ENCODE measurements around the gene HIP1.
"Not testable (repeated sequence)": the region's sequence is repeated elsewhere in the genome, so short reads cannot be mapped to it uniquely, and the experiment has no call there.

The HIP1 gene

GRCh38 chr7:75696263-75697037 lies 42.3 kb downstream of the HIP1 start:
- no peak for TF ChIP-seq Cebpa-rat (IDR thresholded peaks at IDR 0.05)
- Histone ChIP-seq H3K4me3 (no peak overlapping the region), H3K27me3 (no peaks in the 10 kb centered on the region), H3K27ac (no peak overlapping the region), H3K9ac (no peak overlapping the region), H3K4me1 (peaks cover 66% of the 10 kb centered on the region), H3K9me3 (no peaks in the 10 kb centered on the region), H3K4me2 (peak overlapping the region; percentile 42), H4K20me1 (no peaks in the 10 kb centered on the region), H3K36me3 (peaks cover 6% of the 10 kb centered on the region; the same call in 1 of the 2 replicates)

DNA sequence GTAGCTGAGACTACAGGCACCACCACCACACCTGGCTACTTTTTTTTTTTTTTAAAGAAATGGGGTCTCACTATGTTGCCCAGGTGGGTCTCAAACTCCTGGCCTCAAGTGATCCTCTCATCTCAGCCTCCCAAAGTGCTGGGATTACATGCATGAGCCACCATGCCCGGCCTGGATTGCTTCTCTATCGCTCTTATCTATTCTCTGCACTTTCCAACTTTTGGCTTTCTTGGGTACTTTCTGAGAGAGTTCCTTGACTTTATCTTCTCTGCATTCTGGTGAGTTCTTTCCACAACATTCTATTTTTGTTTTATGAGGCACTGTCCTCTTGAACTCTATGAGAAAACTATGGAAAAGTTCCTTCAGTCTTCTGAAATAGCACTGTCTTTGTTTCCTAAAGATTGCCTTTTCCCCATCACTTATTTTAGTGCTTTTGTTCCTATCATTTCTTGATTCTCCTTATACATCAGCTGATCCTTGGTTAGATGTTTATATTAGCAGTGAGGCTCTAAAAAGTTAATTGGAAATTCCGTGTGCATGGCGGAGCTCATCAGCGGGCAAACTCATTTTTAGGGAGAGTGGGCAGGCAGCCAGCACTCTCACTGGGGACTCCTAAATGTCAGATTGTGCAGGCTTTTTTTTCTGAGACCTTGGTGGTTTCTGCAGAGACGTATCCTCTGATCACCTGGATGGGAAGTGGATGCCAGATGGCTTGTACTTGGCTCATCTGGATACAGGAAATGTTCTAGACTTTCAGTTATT lies 43.9 kb downstream of the HIP1 start:
- TF ChIP-seq Cebpa-rat (IDR thresholded peaks at IDR 0.05), result no peak
- H3K36me3 ChIP-seq, result peaks cover 6% of the 10 kb centered on the region; the same call in 1 of the 2 replicates
- no peaks in the 10 kb centered on the region for H3K9me3 ChIP-seq
- H3K9ac ChIP-seq, result no peak overlapping the region
- peak overlapping the region; percentile 29 for H3K4me2 ChIP-seq
- no peaks in the 10 kb centered on the region for H3K27me3 ChIP-seq
- H3K4me1 ChIP-seq, result peaks cover 69% of the 10 kb centered on the region
- no peaks in the 10 kb centered on the region for H4K20me1 ChIP-seq
- no peak overlapping the region for H3K4me3 ChIP-seq
- 0 out of 2 replicates have a peak overlapping the region, but pooled peaks have one; percentile 5 for H3K27ac ChIP-seq

GRCh38 chr7:75693668-75694067 lies 45.1 kb downstream of the HIP1 start:
- not testable (repeated sequence) for H3K27ac ChIP-seq, H3K4me3 ChIP-seq, H3K36me3 ChIP-seq, H4K20me1 ChIP-seq, H3K9me3 ChIP-seq, H3K4me2 ChIP-seq, H3K27me3 ChIP-seq, H3K9ac ChIP-seq
- H3K4me1 ChIP-seq, result peaks cover 71% of the 10 kb centered on the region

DNA sequence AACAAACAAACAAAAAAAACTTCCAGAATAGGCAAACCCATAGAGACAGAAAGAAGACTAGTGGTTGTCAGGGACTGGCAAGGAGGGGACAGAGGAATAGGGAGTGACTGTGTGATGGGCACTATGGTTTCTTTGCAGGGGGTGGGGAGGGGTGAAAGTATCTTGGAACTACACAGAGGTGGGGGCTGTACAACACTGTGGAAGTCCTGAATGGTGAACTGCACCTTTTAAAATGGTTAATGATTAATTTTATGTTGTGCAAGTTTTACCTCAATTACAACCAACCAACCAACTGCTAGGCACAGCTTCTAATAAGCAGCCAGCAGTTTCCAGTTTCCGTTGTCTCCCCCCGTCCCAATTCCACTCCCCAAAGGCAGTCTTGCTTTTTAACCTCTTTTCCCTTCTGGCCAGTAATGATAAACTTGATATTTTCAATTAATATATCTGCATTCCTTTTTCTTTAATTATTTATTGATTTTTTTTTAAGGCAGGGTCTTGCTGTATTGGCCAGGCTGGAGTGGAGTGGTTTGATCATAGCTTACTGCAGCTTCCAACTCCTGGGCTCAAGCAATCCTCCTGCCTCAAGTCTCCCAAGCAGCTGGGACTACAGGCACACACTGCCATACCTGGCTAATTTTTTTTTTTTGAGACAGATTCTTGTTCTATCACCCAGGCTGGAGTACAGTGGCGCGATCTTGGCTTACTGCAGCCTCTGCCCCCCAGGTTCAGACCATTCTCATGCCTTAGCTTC lies 46.8 kb downstream of the HIP1 start:
- H3K9ac ChIP-seq, result no peak overlapping the region
- H3K27ac ChIP-seq, result no peak overlapping the region
- TF ChIP-seq Cebpa-rat (IDR thresholded peaks at IDR 0.05), result no peak
- no peak overlapping the region for H3K4me2 ChIP-seq
- no peaks in the 10 kb centered on the region for H3K9me3 ChIP-seq
- no peaks in the 10 kb centered on the region for H3K27me3 ChIP-seq
- peaks cover 71% of the 10 kb centered on the region for H3K4me1 ChIP-seq
- peaks cover 6% of the 10 kb centered on the region; the same call in 1 of the 2 replicates for H3K36me3 ChIP-seq
- H4K20me1 ChIP-seq, result peaks cover 5% of the 10 kb centered on the region; the same call in 1 of the 2 replicates
- no peak overlapping the region for H3K4me3 ChIP-seq

DNA sequence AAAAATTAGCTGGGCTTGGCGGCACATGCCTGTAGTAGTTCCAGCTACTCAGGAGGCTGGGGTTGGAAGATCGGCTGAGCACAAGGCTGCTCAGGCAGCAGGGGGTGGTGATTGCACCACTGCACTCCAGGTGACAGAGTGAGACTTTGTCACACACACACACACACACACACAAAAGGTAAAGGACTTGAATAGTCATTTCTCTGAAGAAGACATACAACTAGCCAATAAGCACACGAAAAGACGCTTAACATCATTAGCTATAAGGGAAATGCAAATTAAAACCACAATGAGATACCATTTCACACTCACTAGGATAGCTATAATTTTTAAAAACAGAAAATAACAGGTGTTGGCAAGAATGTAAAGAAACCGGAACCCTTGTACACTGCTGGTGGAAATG lies 48.6 kb downstream of the HIP1 start:
- no peak overlapping the region for H3K4me3 ChIP-seq
- H3K9me3 ChIP-seq, result no peaks in the 10 kb centered on the region
- peaks cover 6% of the 10 kb centered on the region; the same call in 1 of the 2 replicates for H3K36me3 ChIP-seq
- peaks cover 5% of the 10 kb centered on the region; the same call in 1 of the 2 replicates for H4K20me1 ChIP-seq
- H3K9ac ChIP-seq, result no peak overlapping the region; the same call in 1 of the 2 replicates
- H3K4me1 ChIP-seq, result peaks cover 63% of the 10 kb centered on the region
- H3K4me2 ChIP-seq, result peak overlapping the region; percentile 89
- no peak for TF ChIP-seq Cebpa-rat (IDR thresholded peaks at IDR 0.05)
- no peaks in the 10 kb centered on the region for H3K27me3 ChIP-seq
- H3K27ac ChIP-seq, result peak overlapping the region; percentile 87

- Histone ChIP-seq H3K36me3 (peaks cover 6% of the 10 kb centered on the region; the same call in 1 of the 2 replicates), H3K4me2 (peak overlapping the region; percentile 89), H4K20me1 (peaks cover 5% of the 10 kb centered on the region; the same call in 1 of the 2 replicates), H3K9ac (peak overlapping the region; percentile 49; the same call in 1 of the 2 replicates), H3K27me3 (no peaks in the 10 kb centered on the region), H3K4me1 (peaks cover 60% of the 10 kb centered on the region), H3K9me3 (no peaks in the 10 kb centered on the region), H3K4me3 (no peak overlapping the region), H3K27ac (peak overlapping the region; percentile 87)
- TF ChIP-seq Cebpa-rat (IDR thresholded peaks at IDR 0.05), result peak; percentile 72
These were observed 49.3 kb downstream of the HIP1 start for GRCh38 chr7:75689246-75690099.

DNA sequence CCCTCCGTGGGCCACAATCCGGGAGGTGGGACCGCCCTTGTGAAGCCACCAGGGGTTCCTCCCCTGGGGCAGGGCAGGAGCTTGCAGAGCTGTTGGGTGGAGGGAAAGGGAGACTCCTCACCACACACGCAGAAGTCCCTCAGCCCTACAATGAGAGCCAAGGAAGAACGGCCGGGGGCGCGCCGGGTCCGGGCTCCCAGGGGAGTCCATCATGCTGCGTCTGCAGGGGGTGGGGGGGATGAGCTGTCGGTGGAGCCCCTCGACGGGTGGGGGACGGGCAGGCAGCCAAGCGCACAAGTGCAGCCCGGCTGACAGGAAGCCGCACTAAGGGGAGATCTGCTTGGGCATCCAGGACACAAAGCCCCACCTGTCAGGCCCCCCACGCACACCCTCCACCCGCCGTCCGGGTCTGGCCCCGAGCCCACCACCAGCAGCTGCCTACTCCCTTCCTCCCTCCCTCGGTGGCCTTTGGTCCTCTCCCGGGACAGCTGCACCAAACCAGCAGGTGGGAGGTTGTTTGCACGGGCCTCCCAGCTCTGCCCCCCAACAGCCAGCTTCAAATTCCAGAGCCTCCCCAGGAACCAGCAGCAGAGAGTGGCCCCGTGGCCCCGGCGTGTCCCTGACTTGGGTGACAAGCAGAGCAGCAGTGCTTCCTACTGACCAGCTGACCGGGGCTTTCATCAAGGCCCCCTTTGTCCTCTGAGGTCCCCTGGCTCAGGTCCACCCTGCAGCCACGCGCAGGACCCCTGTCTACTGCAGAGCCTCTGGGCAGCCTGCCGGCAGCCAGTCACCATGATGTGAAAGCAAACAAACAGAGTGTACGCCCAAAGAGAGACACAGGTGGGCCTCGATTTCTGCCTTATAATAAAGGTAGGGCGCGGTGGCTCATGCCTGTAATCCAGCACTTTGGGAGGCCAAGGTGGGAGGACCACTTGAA lies 50.3 kb downstream of the HIP1 start:
- H3K9ac ChIP-seq, result peak overlapping the region; percentile 49; the same call in 1 of the 2 replicates
- H3K27me3 ChIP-seq, result no peaks in the 10 kb centered on the region
- H3K9me3 ChIP-seq, result no peaks in the 10 kb centered on the region
- H3K4me3 ChIP-seq, result 0 out of 2 replicates have a peak overlapping the region, but pooled peaks have one; percentile 16
- H3K36me3 ChIP-seq, result peaks cover 8% of the 10 kb centered on the region
- peaks cover 5% of the 10 kb centered on the region; the same call in 1 of the 2 replicates for H4K20me1 ChIP-seq
- peak overlapping the region; percentile 89 for H3K4me2 ChIP-seq
- peak overlapping the region; percentile 87 for H3K27ac ChIP-seq
- TF ChIP-seq Cebpa-rat (IDR thresholded peaks at IDR 0.05), result no peak
- H3K4me1 ChIP-seq, result peaks cover 61% of the 10 kb centered on the region
